ENCODE results near the gene NCF1. TPM values are rescaled to one million over a fixed set of nuclear protein-coding genes. Genes with fewer than 3 reads are reported as not detected.
A peak's percentile ranks its signal among the peaks of the same experiment; 100 is the strongest.
"Not testable (repeated sequence)": the region's sequence is repeated elsewhere in the genome, so short reads cannot be mapped to it uniquely, and the experiment has no call there.

The NCF1 gene
- total RNA-seq (2021): 0.50 to 0.68 TPM (median 0.66 TPM) in 3 replicates
- Bru-seq, nascent RNA: percentile 6 among the genes with signal in this experiment
- long read RNA-seq, experiment 1, partial matches to known transcripts: 2 of 3 reads
- long read RNA-seq, experiment 1, other reads (novel, unspliced or antisense): 1 of 3 reads
- long read RNA-seq, experiment 2, partial matches to known transcripts: 2 of 2 reads
- long read RNA-seq, experiment 2, other reads (novel, unspliced or antisense): 0 of 2 reads
- long read RNA-seq, experiment 3: 0 reads

DNA sequence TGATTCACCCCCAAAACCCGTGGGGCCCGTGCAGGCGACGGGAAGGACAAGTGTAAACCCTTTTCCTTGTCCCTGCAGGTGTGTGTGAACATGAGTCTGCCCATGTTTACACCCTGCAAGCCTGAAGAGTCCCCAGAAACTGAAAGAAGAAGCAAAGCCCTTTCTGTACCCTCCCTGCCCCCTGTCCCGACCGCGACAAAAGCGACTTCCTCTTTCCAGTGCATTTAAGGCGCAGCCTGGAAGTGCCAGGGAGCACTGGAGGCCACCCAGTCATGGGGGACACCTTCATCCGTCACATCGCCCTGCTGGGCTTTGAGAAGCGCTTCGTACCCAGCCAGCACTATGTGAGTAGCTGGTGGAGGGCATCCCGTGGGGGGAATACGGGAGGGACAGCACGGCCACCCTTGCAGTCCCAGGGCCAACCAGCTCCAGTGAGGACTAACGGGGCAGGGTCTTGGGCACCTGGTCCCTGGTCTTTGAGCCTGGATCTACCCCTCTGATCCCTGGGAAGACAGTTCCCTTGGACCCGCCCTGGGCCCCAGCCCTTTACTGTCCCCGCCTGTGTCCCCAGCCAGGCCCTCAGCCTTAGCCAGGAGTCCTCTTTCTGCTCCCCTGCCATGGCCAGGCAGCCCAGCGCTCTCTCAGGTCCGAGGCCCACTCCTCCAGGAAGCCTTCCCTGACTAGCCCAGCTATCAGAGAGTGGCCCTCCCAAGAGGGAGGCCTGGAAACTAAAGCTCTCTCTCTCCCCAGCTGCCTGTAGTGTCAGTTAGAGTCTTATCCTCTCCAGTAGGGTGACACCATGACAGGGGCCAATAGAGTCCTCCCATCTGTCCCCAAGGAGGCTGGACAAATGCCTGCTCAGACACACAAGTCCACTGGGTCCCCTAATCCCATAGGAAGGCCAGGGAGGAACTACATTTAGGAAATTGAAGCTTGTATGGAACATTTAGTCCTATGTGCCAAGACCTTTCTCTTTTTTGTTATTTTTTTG, at the start of gene NCF1:
TSS of gene NCF1 (plus strand) at position 252 of the 991 bp plus-strand sequence. CDS start at position 273, 21 bp downstream.
- H3K27ac Mint-ChIP-seq; ATAC-seq; H3K4me3 Mint-ChIP-seq; DNase-seq (ENCODE audit: low spot score); H3K4me1 Mint-ChIP-seq; POLR2A ChIA-PET; CTCF ChIA-PET; H3K36me3 Mint-ChIP-seq; H3K27me3 Mint-ChIP-seq (ENCODE audit: low read depth); H3K9me3 Mint-ChIP-seq: not testable (repeated sequence)

DNA sequence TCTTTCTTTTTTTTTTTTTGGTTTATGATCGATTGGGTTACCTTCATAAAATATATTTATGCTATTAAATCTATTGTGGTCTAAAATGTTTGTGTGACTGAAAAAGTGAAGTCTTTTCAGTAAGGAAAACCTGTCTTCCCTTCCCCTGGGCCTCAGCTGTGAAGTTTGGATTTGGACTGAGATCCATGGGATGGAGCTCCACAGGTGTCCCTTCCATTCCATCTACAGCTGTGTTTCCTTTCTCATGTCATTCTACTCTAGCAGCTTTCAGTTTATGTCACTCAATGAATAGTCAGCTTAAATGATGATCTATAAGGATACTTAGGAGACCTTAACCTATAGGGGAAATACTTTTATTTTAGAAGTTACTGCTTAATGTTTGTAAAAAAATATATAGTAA, 48.0 kb upstream of the NCF1 start:
- TF ChIP-seq ZNF416 (CRISPR knock-in tag; IDR thresholded peaks at IDR 0.05) (no peak), SMAD4 (CRISPR knock-in tag; IDR thresholded peaks at IDR 0.05) (no peak), ZNF317 (CRISPR knock-in tag; IDR thresholded peaks at IDR 0.05; ENCODE audit: borderline replicate concordance, low read depth) (no peak), ZNF138 (CRISPR knock-in tag; conservative IDR thresholded peaks at IDR 0.05) (no peak), JAZF1 (CRISPR knock-in tag; IDR thresholded peaks at IDR 0.05) (no peak), SP1 (CRISPR knock-in tag; conservative IDR thresholded peaks at IDR 0.05) (no peak)
- TF ChIP-seq, protein P1, sequence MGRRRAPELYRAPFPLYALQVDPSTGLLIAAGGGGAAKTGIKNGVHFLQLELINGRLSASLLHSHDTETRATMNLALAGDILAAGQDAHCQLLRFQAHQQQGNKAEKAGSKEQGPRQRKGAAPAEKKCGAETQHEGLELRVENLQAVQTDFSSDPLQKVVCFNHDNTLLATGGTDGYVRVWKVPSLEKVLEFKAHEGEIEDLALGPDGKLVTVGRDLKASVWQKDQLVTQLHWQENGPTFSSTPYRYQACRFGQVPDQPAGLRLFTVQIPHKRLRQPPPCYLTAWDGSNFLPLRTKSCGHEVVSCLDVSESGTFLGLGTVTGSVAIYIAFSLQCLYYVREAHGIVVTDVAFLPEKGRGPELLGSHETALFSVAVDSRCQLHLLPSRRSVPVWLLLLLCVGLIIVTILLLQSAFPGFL (CRISPR knock-in tag; IDR thresholded peaks at IDR 0.05; ENCODE audit: borderline replicate concordance): no peak
- TF ChIP-seq, protein P2, sequence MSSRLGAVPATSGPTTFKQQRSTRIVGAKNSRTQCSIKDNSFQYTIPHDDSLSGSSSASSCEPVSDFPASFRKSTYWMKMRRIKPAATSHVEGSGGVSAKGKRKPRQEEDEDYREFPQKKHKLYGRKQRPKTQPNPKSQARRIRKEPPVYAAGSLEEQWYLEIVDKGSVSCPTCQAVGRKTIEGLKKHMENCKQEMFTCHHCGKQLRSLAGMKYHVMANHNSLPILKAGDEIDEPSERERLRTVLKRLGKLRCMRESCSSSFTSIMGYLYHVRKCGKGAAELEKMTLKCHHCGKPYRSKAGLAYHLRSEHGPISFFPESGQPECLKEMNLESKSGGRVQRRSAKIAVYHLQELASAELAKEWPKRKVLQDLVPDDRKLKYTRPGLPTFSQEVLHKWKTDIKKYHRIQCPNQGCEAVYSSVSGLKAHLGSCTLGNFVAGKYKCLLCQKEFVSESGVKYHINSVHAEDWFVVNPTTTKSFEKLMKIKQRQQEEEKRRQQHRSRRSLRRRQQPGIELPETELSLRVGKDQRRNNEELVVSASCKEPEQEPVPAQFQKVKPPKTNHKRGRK (CRISPR knock-in tag; IDR thresholded peaks at IDR 0.05; ENCODE audit: borderline replicate concordance): no peak
- TF ChIP-seq, protein P3, sequence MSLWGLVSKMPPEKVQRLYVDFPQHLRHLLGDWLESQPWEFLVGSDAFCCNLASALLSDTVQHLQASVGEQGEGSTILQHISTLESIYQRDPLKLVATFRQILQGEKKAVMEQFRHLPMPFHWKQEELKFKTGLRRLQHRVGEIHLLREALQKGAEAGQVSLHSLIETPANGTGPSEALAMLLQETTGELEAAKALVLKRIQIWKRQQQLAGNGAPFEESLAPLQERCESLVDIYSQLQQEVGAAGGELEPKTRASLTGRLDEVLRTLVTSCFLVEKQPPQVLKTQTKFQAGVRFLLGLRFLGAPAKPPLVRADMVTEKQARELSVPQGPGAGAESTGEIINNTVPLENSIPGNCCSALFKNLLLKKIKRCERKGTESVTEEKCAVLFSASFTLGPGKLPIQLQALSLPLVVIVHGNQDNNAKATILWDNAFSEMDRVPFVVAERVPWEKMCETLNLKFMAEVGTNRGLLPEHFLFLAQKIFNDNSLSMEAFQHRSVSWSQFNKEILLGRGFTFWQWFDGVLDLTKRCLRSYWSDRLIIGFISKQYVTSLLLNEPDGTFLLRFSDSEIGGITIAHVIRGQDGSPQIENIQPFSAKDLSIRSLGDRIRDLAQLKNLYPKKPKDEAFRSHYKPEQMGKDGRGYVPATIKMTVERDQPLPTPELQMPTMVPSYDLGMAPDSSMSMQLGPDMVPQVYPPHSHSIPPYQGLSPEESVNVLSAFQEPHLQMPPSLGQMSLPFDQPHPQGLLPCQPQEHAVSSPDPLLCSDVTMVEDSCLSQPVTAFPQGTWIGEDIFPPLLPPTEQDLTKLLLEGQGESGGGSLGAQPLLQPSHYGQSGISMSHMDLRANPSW (CRISPR knock-in tag; conservative IDR thresholded peaks at IDR 0.05; ENCODE audit: low read depth): no peak
- TF ChIP-seq, protein P4, sequence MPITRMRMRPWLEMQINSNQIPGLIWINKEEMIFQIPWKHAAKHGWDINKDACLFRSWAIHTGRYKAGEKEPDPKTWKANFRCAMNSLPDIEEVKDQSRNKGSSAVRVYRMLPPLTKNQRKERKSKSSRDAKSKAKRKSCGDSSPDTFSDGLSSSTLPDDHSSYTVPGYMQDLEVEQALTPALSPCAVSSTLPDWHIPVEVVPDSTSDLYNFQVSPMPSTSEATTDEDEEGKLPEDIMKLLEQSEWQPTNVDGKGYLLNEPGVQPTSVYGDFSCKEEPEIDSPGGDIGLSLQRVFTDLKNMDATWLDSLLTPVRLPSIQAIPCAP (CRISPR knock-in tag; IDR thresholded peaks at IDR 0.05): no peak
- ATAC-seq (no peak), DNase-seq (ENCODE audit: low spot score) (no peak)
- peaks cover 23% of the 10 kb centered on the region for H3K36me3 Mint-ChIP-seq
- H3K9me3 Mint-ChIP-seq: no peaks in the 10 kb centered on the region
- H3K4me3 Mint-ChIP-seq: no peak overlapping the region
- ChIA-PET POLR2A (no interaction called here), CTCF (no interaction called here)
- H3K27me3 Mint-ChIP-seq (ENCODE audit: low read depth): no peaks in the 10 kb centered on the region
- H3K4me1 Mint-ChIP-seq: no peaks in the 10 kb centered on the region
- peak overlapping the region; percentile 53; the same call in 1 of the 2 replicates for H3K27ac Mint-ChIP-seq

DNA sequence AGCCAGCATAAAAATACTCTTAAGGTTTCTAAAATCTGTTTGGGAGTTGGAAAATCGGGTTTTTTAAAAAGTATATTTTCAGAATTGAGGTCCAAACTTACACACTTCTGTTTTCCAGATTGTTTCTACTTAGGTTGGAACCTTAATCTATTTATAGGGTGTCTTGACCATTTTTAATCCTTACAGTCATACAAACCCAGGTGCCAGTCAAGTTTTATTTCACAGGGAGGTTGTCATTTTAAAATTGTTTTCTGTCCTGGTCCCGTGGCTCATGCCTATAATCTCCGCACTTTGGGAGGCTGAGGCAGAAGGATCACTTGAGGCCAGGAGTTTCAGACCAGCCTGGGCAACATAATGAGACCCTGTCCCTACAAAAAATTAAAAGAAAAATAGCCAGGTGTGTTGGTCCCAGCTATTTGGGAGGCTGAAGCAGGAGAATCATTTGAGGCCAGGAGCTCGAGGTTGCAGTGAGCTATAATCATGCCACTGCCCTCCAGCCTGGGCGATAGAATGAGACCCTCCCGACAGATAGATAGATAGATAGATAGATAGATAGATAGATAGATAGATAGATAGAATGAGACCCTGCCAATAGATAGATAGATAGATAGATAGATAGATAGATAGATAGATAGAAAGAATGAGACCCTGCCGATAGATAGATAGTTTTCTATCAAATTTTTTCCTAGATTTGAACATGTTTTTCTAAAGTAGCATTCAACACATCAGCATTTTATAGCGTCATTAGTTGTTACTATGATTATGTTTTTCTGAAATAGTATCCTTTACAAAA, 47.3 kb upstream of the NCF1 start:
- Mint-ChIP-seq H3K27me3 (ENCODE audit: low read depth) (no peaks in the 10 kb centered on the region), H3K36me3 (peaks cover 25% of the 10 kb centered on the region), H3K4me3 (no peak overlapping the region), H3K9me3 (no peaks in the 10 kb centered on the region), H3K27ac (0 out of 2 replicates have a peak overlapping the region, but pooled peaks have one; percentile 53), H3K4me1 (no peaks in the 10 kb centered on the region)
- TF ChIP-seq JUN (CRISPR knock-in tag; IDR thresholded peaks at IDR 0.05) (no peak), IRF2 (CRISPR knock-in tag; IDR thresholded peaks at IDR 0.05; ENCODE audit: borderline replicate concordance, low read depth) (no peak), ZNF416 (CRISPR knock-in tag; IDR thresholded peaks at IDR 0.05) (no peak), ATF1 (CRISPR knock-in tag; IDR thresholded peaks at IDR 0.05) (no peak), JAZF1 (CRISPR knock-in tag; IDR thresholded peaks at IDR 0.05) (no peak)
- TF ChIP-seq, protein P2 (CRISPR knock-in tag; IDR thresholded peaks at IDR 0.05; ENCODE audit: borderline replicate concordance): no peak
- POLR2A ChIA-PET: no interaction called here
- no peak for DNase-seq (ENCODE audit: low spot score)
- CTCF ChIA-PET: no interaction called here
- ATAC-seq: no peak

DNA sequence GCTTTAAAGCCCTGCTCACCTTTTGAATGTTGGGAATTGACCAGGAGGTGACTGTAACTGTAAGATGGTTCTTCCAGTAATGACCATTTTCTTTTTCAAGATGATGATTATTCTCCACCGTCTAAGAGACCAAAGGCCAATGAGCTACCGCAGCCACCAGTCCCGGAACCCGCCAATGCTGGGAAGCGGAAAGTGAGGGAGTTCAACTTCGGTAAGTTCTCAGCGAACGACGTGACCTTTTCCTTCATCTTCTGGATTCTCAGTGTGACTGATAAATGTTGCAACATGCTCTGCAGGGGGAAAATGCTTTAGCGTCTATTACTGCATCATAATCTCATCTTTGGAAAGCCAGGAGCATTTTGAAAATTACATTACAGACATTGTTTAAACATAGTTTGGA, 45.1 kb upstream of the NCF1 start:
- H3K4me3 Mint-ChIP-seq; ATAC-seq; CTCF ChIA-PET; H3K27me3 Mint-ChIP-seq (ENCODE audit: low read depth); POLR2A ChIA-PET; DNase-seq (ENCODE audit: low spot score); H3K27ac Mint-ChIP-seq; H3K4me1 Mint-ChIP-seq; H3K9me3 Mint-ChIP-seq: not testable (repeated sequence)
- H3K36me3 Mint-ChIP-seq: peaks cover 20% of the 10 kb centered on the region

DNA sequence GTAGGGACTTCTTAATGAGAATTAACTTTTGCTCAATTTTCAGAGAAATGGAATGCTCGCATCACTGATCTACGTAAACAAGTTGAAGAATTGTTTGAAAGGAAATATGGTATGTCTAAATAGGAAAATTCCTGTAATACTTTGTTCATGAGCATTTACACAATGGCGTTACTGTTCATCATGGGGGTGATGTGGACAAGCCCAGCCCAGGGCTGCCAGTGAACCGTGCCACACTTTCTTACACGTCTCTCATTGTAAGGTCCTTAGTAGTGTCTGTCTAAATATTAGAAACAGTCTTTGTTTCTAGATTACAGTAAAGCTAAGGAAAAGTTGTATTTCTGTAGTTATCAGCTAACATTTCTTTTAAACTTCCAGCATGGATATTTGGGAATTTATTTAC, 43.6 kb upstream of the NCF1 start:
- H3K4me1 Mint-ChIP-seq; POLR2A ChIA-PET; H3K4me3 Mint-ChIP-seq; H3K27ac Mint-ChIP-seq; H3K27me3 Mint-ChIP-seq (ENCODE audit: low read depth); DNase-seq (ENCODE audit: low spot score); CTCF ChIA-PET; H3K9me3 Mint-ChIP-seq; ATAC-seq: not testable (repeated sequence)
- peaks cover 18% of the 10 kb centered on the region for H3K36me3 Mint-ChIP-seq
